Stimulated activated naive CD8-positive, alpha-beta T cell treated with anti-CD3 and anti-CD28 coated beads, Interleukin-15, Interleukin-2, amounts not matched to agents 100 ng/mL and 50 ng/mL, for 24 hours (primary cell): ENCODE measurements around the gene AFAP1.
"Not testable (repeated sequence)": the region's sequence is repeated elsewhere in the genome, so short reads cannot be mapped to it uniquely, and the experiment has no call there.

Experiments
- H3K27ac Mint-ChIP-seq: one replicate; pipeline ENCODE4 v1.8.0; 2021; ENCODE audit warnings: mild to moderate bottlenecking, mixed read lengths
- H3K27me3 Mint-ChIP-seq: one replicate; pipeline ENCODE4 v1.8.0; 2021; ENCODE audit warnings: mixed read lengths
- H3K36me3 Mint-ChIP-seq: one replicate; pipeline ENCODE4 v1.8.0; 2021; ENCODE audit warnings: low read depth, mixed read lengths
- H3K4me1 Mint-ChIP-seq: one replicate; pipeline ENCODE4 v1.8.0; 2021; ENCODE audit warnings: low read depth, mixed read lengths
- H3K4me3 Mint-ChIP-seq: one replicate; pipeline ENCODE4 v1.8.0; 2021; ENCODE audit warnings: mild to moderate bottlenecking, mixed read lengths
- H3K9me3 Mint-ChIP-seq: one replicate; pipeline ENCODE4 v1.8.0; 2021; ENCODE audit warnings: mixed read lengths

The AFAP1 gene

DNA sequence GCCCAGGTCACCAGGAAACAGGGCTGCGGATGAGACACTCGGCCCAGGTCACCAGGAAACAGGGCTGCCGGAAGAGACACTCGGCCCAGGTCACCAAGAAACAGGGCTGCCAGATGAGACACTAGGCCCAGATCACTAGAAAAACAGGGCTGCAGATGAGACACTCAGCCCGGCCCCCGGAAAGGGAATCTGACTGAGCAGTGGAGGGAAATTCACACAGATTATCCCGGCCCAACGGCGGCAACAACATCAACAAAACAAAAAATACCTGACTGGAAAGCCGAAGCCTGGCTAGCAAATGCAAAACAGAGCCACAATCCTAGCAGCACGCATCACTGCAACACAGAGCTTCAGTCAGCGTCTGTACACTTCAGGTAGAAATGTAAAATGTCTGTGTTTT, 20.7 kb downstream of the AFAP1 start:
- no peaks in the 10 kb centered on the region for H3K36me3 Mint-ChIP-seq
- H3K27ac Mint-ChIP-seq, result no peak overlapping the region
- H3K4me3 Mint-ChIP-seq, result no peak overlapping the region
- H3K27me3 Mint-ChIP-seq, result peaks cover 11% of the 10 kb centered on the region
- H3K4me1 Mint-ChIP-seq, result peaks cover 33% of the 10 kb centered on the region
- H3K9me3 Mint-ChIP-seq, result no peaks in the 10 kb centered on the region

DNA sequence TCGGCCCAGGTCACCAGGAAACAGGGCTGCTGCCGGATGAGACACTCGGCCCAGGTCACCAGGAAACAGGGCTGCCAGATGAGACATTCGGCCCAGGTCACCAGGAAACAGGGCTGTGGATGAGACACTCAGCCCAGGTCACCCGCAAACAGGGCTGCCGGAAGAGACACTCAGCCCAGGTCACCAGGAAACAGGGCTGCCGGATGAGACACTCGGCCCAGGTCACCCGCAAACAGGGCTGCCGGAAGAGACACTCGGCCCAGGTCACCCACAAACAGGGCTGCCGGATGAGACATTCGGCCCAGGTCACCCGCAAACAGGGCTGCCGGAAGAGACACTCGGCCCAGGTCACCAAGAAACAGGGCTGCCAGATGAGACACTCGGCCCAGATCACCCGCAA, 21.5 kb downstream of the AFAP1 start:
- Mint-ChIP-seq H3K27me3 (peaks cover 15% of the 10 kb centered on the region), H3K4me1 (peaks cover 33% of the 10 kb centered on the region)
- H3K27ac Mint-ChIP-seq, H3K9me3 Mint-ChIP-seq, H3K4me3 Mint-ChIP-seq, H3K36me3 Mint-ChIP-seq: not testable (repeated sequence)

GRCh38 chr4:7917669-7918068, 22.0 kb downstream of the AFAP1 start:
- Mint-ChIP-seq H3K4me1 (peaks cover 33% of the 10 kb centered on the region), H3K36me3 (no peaks in the 10 kb centered on the region), H3K4me3 (no peak overlapping the region), H3K9me3 (no peaks in the 10 kb centered on the region), H3K27ac (no peak overlapping the region), H3K27me3 (peaks cover 15% of the 10 kb centered on the region)

GRCh38 chr4:7915875-7916242, 23.8 kb downstream of the AFAP1 start:
- peak overlapping the region; percentile 82 for H3K27ac Mint-ChIP-seq
- H3K9me3 Mint-ChIP-seq, result no peaks in the 10 kb centered on the region
- H3K4me1 Mint-ChIP-seq, result peaks cover 33% of the 10 kb centered on the region
- H3K27me3 Mint-ChIP-seq, result peaks cover 21% of the 10 kb centered on the region
- no peaks in the 10 kb centered on the region for H3K36me3 Mint-ChIP-seq
- no peak overlapping the region for H3K4me3 Mint-ChIP-seq

- Mint-ChIP-seq H3K4me3 (no peak overlapping the region), H3K9me3 (no peaks in the 10 kb centered on the region), H3K27me3 (peaks cover 21% of the 10 kb centered on the region), H3K4me1 (peaks cover 37% of the 10 kb centered on the region), H3K36me3 (no peaks in the 10 kb centered on the region), H3K27ac (no peak overlapping the region)
These were observed 26.8 kb downstream of the AFAP1 start for GRCh38 chr4:7912826-7913225.

- no peaks in the 10 kb centered on the region for H3K9me3 Mint-ChIP-seq
- H3K27me3 Mint-ChIP-seq, result peaks cover 13% of the 10 kb centered on the region
- no peak overlapping the region for H3K27ac Mint-ChIP-seq
- no peaks in the 10 kb centered on the region for H3K36me3 Mint-ChIP-seq
- H3K4me1 Mint-ChIP-seq, result peaks cover 27% of the 10 kb centered on the region
- H3K4me3 Mint-ChIP-seq, result no peak overlapping the region
These were observed 28.6 kb downstream of the AFAP1 start for GRCh38 chr4:7910952-7911578.

DNA sequence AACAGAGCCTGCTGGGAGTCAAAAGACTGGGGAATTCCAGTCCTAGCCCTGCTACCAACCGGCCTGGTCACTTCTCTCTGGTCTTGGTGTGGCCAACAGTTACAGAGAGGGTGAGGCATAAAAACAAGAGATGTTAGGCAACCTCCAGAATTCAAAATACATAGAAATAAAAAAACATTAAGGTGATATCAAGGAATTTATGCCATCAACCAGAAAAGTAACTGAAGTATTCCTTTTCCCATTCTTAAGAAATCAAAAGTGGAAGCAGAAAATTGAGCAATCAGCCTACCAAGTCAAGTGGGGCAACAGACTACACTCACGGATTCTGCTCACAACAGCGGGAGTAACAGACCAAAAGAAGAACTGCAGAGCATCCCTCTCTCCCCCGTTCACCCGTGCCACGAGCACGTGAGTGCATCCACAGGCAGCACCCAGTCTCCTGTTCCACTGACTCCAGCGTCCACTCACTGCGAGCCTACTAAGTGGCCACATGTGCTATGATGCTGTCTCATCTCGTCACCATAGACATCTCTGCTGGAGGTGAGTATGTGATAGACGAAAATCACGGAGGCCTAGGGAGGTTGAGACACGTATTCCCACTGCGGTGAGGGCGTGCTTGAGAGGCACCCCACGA, 29.3 kb downstream of the AFAP1 start:
- peaks cover 20% of the 10 kb centered on the region for H3K4me1 Mint-ChIP-seq
- no peak overlapping the region for H3K27ac Mint-ChIP-seq

GRCh38 chr4:7909463-7910262, 30.0 kb downstream of the AFAP1 start:
- peaks cover 13% of the 10 kb centered on the region for H3K27me3 Mint-ChIP-seq
- no peak overlapping the region for H3K4me3 Mint-ChIP-seq
- no peaks in the 10 kb centered on the region for H3K36me3 Mint-ChIP-seq
- no peak overlapping the region for H3K27ac Mint-ChIP-seq
- no peaks in the 10 kb centered on the region for H3K9me3 Mint-ChIP-seq
- peaks cover 13% of the 10 kb centered on the region for H3K4me1 Mint-ChIP-seq

More for the DNA sequence above, 29.3 kb downstream of the AFAP1 start:
- Mint-ChIP-seq H3K9me3 (no peaks in the 10 kb centered on the region), H3K4me3 (no peak overlapping the region), H3K36me3 (no peaks in the 10 kb centered on the region), H3K27me3 (peaks cover 13% of the 10 kb centered on the region)

DNA sequence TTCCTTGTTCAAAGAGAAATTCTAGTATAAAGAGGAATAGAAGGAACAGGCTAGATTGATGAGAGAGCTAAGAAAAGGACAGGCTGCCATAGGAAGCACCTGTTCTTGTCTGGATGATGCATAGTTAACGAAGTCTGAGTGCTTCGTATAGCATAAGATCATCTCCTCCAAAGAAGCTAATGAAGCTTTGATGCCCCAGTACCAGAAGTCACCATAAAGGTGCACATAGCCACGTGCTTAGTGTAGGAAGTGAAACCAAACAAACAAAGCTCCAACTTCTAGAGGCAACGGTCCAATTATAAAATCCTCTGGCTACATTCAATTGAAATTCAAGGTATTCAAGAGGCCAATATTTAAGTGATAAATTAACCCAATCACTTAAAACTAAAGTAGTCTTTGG, 31.0 kb downstream of the AFAP1 start:
- no peak overlapping the region for H3K27ac Mint-ChIP-seq
- H3K9me3 Mint-ChIP-seq, result no peaks in the 10 kb centered on the region
- H3K27me3 Mint-ChIP-seq, result peaks cover 10% of the 10 kb centered on the region
- H3K4me3 Mint-ChIP-seq, result no peak overlapping the region
- peaks cover 11% of the 10 kb centered on the region for H3K4me1 Mint-ChIP-seq
- no peaks in the 10 kb centered on the region for H3K36me3 Mint-ChIP-seq

DNA sequence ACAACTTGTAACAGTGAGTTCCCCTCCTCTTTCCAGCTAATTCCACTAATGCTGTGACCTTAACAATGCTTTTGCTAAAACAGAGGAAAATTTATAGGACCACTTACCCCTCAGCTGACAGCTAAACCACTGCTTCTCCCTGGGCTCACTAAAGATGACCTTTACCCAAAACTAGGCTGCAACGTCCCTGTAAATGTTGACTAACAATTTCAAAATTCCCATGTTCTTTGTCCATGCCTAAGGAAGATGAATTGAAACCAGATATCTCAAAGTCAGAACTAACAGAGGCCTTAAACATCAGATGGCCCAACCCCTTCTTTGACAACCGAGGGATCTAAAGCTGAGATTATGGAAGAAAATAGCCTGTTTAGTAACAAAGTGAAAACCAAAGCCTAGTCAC, 32.5 kb downstream of the AFAP1 start:
- H3K27me3 Mint-ChIP-seq, result peaks cover 6% of the 10 kb centered on the region
- no peak overlapping the region for H3K4me3 Mint-ChIP-seq
- no peaks in the 10 kb centered on the region for H3K9me3 Mint-ChIP-seq
- H3K4me1 Mint-ChIP-seq, result peaks cover 15% of the 10 kb centered on the region
- no peak overlapping the region for H3K27ac Mint-ChIP-seq
- no peaks in the 10 kb centered on the region for H3K36me3 Mint-ChIP-seq

- Mint-ChIP-seq H3K27ac (no peak overlapping the region), H3K9me3 (no peaks in the 10 kb centered on the region), H3K4me1 (peaks cover 18% of the 10 kb centered on the region), H3K27me3 (peaks cover 2% of the 10 kb centered on the region), H3K4me3 (no peak overlapping the region), H3K36me3 (no peaks in the 10 kb centered on the region)
These were observed 33.4 kb downstream of the AFAP1 start for GRCh38 chr4:7906171-7906701.

DNA sequence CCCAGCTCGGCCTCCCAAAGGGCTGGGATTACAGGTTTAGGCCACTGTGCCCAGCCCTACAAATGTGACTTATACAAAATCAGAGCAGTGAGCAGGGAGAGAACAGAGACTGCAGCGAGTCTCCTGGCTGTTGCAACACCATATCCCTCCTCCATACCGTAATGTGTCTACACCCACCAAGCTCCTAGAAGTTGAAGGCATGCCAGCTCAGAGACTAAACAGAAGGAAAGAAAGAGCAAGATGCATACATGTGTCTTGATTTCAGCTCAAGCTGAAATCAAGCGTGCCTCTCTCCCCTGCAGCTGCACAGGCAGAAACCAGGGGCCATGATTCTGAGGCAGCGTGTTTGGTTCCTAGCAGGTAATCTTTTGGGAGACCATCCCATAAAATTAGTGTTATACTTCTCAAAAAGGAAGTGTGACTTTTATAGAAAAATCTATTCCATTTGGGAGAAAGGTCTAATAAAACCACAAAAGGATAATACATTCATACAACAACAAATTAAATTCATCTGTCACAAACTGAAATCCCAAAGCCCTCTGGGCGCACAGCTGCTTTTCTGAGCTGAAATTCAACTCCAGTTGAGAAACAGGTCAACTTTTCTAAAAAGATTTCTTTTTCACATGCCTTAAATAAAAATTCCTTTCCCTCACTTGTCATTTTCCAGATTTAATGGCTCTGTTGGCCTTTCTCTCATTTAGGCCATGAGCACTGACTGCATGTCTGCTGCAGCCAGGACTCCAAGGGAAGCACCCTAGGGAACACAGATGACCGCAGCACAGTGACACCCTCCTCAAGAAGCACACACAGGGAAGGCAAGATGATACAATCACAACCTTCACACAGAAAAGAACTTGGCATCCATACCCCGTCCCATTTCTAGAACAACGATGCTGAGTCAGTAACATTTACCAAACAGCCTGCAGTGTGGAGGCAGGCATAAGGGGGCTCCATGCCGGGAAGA, 34.4 kb downstream of the AFAP1 start:
- Mint-ChIP-seq H3K4me3 (no peak overlapping the region), H3K36me3 (no peaks in the 10 kb centered on the region), H3K4me1 (peaks cover 18% of the 10 kb centered on the region), H3K9me3 (no peaks in the 10 kb centered on the region), H3K27me3 (peaks cover 11% of the 10 kb centered on the region), H3K27ac (no peak overlapping the region)

DNA sequence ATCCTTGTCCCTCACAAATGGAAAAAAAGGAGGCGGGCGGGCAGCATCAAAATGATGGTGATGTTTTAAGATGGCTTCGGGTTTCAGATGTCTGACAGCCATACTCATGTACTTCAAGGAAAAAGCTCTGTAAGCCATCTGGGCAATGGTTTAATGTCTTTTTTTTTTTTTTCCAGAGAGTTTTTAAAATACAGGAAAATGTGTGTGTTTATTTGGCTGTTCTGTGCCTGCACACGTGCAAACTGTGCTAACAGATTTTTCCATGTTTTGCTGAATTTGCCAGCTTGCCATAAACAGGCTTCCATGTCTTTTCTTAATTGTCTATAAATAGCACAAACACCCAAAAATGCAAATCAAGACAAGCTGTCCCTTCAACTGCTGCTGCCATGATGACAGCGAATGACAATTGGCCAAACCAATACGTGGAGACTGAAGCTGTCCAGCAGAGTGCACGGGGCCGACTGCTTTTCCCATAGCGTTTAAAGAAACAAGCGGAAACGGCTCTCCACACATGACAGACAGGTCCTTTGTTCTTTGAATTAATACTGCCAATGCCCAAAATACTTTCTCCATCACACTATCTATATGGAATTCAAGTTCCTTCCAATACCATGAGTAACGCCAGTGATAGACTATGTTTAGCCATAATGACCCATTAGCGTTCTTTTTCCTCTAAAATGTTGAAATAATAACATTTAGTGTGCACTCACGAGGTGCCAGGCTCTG, 35.7 kb downstream of the AFAP1 start:
- H3K4me1 Mint-ChIP-seq, result peaks cover 14% of the 10 kb centered on the region
- H3K27ac Mint-ChIP-seq, result no peak overlapping the region
- no peaks in the 10 kb centered on the region for H3K36me3 Mint-ChIP-seq
- H3K4me3 Mint-ChIP-seq, result no peak overlapping the region
- peaks cover 13% of the 10 kb centered on the region for H3K27me3 Mint-ChIP-seq
- no peaks in the 10 kb centered on the region for H3K9me3 Mint-ChIP-seq

GRCh38 chr4:7902826-7903225, 36.8 kb downstream of the AFAP1 start:
- H3K9me3 Mint-ChIP-seq, result no peaks in the 10 kb centered on the region
- H3K4me3 Mint-ChIP-seq, result no peak overlapping the region
- peaks cover 13% of the 10 kb centered on the region for H3K27me3 Mint-ChIP-seq
- H3K36me3 Mint-ChIP-seq, result no peaks in the 10 kb centered on the region
- H3K4me1 Mint-ChIP-seq, result peaks cover 14% of the 10 kb centered on the region
- H3K27ac Mint-ChIP-seq, result no peak overlapping the region
